DMS 273 (cell line): Measurements from ENCODE around the gene SPOCK2.

ENCODE experiments used
- DNase-seq: peaks from one replicate; lab custom pipeline; 2025; ENCODE audit not compliant: unreplicated experiment; lab: John Stamatoyannopoulos, UW

Gene SPOCK2

DNA sequence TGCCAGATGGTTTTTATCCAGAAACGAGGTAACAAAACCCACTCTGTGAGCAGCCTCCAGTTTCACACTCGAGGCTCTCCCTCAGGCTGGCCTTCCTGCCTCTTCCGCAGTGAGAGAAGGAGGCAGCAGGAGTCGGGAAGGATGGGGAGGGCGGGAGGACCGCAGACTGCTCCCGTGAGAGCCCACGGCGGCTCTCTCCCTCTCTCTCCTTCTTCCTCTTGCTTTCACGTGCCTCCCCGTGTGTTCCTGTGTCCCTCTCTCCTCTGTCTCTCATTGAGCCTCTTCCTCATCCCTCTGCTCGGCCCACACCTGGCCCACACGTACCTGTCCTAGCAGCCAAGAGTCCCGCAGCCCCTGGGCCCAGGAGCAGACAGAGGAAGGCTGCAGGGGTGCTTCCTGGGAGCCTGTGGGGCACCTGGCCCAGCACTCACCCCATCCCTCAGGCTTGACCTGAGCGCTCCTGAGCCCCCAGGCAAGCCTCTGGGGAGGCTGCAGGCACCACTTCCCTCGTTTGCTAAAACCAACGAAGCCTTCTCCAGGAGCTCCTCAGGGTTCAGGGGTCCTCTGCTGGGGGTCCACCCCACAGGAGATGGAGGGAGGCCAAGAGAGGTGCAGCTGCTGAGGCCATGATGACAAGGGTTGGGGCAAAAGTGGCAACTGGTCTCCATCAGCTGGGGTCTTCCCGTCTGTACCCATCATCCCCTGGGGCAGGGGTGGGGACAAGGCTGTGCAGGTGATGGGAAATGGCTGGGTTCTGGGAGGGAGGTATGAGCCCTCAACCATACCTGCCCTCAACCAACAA, 13.6 kb downstream of the SPOCK2 start:
- no peak for DNase-seq

DNA sequence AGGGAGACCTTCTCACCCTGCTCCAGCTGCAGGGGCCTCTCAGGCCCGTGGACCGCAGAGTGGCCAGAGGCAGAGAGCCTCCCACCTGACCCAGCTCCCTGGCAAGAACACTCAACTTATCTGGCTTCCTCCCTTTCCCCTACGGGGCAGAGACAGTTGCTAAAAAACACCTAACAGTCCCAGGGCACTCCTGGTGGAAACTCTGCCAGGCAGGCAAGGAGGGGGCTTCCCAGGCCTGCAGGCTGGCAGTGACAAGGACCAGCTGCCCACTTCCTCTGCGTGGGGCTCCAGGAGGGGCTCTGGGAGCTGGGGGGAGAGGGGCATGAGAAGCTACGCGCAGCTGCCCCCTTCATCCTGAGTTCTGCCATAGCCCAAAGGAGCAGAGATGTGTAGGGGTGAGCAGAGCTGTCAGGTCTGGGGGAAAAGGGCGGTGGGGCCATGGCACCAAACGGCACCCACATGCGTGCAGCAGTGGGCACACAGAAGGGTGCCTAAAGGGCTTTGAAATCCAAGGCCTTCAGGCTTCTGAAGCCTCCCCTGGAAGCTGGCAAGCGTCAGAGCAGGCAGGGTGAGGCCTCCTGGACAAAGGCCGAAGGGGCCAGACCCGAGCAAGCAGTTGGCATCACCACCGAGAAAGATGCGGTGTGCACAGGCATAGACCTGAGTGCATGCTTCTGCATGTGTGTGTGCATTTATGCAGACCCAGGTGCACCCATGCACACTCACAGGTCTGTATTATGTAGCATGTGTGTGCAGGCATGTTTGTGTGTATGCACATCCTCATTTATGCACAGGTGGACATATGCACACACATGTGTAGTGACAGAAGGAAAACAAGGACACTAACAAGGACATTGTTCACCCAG, 14.4 kb downstream of the SPOCK2 start:
- no peak for DNase-seq

DNA sequence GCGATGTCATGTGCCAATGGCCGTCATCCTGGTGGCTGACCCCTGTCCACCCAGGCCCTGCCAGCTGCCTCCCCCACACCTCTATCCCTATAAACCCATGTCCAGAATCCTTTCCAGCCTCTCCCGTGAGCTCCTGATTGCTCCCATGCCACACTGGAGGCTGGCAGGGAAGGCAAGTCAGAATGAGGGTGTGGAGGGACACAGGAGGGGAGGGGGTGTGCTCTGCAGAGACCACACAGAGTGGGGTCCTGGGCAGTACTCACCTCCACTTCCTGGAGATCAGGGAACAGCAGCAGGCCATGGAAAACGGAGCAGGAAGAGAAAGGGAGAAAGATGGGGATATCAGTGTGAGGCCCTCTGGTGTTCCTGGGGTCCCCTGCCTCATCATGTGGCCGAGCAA, 15.7 kb downstream of the SPOCK2 start:
- DNase-seq: no peak

DNA sequence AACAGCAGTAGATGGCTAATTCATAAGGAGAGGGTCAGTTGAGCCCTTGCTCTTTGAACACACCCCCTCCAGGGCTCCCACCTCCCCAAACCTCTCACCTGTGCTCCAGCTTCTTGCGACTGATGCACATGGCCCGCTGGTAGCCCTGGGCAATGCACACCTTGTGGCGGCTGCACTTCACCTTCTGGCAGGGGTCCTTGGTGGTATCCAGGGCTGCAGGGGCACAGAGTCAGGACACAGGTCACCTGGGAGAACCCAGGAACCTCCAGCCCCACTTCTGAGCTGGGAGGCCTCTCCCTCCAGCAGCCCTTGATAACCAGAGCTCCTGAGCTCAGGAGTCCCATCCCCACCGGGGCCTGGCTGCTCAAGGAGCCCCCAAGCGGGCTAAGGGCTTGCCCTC, 16.3 kb downstream of the SPOCK2 start:
- DNase-seq: no peak

DNA sequence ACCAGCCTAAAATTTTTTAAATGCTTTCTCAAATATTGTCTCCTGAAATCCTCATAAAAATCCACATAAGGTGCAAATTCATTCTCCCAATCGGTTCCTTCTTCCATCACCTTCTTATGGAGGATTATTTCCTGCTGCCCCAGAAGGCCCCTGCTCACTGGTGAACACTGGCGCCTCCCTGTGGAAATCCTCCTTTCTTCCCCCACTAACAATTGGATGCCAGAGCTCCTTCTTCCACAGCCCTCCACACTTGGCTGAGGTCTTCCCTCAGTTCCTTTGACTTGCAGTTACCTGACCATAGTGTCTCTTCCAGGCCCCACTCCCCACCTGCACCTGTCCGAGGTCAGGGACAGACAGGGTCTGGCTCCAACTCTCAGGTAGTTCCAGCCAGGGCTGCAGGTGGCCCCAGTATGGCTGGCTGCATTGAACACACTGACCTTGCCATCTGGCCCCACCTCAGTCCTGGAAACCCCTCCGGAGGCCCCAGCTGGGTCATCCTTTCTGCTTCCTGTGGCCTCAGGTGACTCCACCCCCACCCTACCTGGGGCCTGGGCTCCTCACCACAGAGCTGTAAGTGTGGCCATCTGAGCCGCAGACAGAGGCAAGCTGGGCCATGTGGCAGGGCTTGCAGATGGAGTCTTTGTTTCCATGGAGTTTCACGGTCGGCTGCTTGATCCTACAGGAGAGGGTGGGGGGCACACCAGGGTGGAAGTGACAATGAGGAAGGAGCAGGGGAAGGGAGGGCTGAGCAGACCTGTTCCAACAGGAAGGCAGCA, 18.4 kb downstream of the SPOCK2 start:
- DNase-seq: peak; percentile 70

DNA sequence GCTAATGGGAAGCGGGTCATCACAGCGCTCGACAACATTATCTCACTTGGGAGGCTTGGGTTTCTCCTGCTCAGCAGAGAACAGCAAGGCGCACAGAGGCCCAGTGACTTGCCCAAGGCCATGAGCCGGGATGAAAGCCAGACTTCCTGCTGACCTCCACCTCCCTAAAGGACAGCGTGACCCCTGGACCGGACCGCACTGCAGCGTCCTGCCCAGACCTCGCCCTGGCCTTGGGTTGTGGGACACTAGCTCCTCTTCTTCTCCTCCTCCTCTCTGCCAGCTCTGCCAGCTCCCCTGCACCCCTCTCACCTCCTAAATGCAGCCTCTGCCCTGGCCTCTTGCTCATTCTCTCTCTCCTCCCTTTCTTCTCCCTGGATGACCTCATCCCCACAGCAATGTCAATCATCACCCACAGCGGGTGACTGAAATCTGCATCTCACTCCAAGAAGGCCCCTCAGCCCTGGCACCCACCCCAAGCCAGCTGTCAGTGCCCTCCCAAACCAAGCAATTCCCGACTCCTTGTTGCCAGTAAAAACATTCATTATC, 19.4 kb downstream of the SPOCK2 start:
- DNase-seq: peak; percentile 82

DNA sequence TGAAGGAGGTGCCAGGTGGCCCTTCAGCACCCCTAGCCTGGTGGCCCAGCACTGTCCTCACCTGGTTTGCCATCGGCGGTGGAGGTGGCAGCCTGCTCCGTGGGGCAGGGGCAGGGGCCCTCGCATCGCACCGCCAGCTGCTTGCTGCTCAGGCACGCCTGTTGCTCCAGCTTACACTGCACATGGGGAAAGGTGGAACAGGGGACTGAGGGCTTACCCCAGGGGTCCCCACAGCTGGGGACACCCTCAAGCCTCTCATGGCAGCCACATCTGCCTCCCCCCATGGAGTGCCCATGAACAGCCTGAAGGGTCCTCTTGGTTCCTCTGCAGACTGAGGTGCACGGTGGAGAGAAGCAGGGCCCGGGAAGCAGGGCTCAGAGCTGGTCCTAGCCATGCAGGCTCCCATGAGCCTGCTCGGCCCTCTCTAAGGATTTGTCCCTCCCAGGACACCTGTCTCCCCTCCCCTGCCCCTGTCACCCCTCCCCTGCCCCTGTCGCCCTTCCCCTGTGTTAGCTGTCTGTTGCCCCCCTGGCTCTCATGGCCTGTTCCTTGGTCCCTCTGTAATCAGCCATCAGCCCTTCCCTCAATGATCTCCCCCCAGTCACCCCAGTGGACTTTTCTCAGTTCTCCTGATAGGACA, 20.1 kb downstream of the SPOCK2 start:
- DNase-seq: no peak

DNA sequence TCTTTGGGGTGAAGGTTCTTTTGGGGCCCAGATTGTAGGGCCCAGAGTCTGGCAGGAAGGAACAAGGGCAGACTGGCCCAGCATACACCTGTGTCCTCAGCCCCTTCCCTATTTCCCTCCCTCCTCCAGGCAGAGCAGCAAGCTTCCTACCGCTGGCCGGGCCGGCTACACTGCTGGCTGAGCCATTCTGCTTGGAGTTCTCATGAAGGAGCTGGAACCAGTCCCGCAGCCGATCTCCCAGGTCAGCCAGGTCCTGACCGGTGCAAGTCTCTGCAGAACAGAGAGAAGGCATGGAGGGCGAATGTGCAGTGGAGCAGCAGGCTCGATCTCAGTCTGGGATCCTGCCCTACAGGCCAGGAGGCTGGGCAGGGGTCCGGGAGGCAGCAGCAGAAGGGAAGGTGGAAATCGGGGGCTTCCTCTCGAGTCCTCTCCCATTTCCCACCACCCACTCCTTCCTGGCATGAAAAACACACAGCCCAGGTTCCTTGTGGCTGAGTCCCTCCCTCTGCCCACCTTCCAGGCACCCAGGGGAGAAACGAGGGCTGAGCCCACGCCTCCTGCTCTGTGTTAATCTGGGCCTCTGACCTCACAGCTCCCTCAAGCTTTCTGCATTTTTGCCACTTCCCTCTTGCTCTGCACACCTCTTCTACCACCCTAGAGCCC, 20.8 kb downstream of the SPOCK2 start:
- no peak for DNase-seq

DNA sequence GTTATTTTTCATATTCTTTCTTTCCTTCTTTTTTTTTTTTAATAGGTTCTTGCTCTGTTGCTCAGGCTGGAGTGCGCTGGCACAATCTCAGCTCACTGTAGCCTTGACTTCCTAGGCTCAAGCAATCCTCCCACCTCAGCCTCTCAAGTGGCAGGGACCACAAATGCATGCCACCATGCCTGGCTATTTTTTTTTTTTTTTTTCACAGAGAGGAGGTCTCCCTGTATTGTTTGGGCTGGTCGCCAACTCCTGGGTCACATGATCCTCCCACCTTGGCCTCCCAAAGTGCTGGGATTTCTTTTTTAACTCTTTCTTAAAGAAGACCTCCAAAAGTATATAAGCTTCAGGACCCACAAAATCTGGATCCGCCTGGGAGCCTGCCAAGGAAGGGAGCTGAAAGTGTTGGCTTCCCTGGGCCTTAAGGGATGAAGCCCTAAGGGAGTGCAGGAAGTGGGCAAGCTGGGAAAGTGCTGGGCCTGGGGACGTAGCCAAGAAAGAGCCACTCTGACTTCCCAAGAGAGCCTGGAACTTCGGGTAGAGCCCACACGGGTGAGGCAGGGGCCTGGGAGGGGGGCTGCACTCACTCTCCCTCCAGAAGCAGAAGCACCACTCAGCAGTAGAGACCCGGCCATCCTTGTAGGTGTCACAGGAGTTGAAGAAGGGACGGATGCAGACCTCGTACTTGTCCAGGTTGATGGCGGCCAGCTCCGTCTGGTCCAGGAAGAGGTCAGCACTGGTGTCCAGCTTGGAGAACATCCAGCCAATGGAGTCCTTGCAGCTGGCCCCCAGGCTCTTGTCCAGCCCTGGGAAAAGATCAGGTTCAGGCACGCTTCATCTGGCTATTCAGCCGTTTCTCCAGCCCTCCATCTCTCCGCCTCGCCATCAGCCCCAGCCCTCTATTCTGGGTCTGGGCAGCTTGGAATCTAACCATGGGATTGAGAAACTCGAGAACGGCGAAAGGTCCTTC, 21.8 kb downstream of the SPOCK2 start:
- DNase-seq: peak; percentile 13

DNA sequence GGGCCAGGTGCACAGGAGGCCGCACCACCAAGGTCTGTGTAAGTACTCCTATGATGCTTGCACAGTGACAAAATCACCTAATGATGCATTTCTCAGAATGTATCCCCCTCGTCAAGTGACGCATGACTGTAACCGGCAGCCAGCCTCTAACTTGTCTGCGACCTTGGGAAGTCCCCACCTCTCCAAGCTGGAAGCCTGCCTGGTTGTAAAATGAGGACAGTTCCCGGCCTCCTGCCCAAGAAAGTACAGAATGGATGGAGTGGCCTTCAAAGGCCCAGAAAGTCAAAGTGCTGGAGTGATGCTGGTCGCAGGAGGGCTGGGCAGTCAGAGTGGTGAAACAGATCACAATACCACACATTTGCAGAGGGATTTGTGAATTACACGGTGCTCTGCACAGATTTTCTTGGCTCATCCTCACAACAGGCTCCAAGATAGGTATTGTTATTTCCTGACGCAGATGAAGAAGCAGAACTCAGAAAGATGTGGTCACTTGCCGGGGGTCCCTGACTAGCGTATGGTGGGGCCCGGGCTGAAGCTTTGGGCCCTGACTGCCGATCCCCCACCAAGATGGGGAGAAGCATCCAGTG, 22.8 kb downstream of the SPOCK2 start:
- no peak for DNase-seq

DNA sequence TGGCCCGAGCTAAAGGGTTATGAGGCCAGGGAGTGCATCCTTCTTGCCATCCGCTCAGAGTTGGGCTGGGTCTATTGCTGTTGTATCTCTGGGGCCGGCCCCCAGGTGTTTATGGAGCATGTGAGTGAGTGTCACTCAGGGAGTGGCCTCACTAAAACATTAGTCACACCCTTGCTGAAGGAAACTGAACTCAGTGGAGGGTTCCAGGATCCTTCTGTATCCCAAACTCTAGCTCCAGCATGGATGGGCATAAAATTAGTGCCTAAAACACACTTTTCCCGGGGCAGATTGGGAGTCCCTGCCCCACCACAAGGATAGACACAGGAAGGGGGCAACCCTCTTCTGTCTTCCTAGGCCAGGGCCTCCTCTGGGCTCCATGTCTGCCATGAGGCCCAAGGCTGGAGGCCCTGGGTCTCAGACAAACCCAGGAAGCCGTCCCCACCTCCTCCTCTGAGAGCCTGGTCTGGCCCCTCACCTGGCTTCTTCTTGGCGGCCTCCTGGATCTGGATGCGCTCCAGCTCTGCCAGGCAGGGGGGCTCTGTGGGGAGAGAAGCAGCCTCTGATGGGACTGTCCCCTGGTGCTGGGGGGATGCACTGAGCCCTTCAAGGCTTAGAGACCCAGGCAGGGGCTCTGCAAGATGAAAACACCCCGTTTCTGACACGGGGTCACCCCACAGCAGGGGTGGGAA, 24.5 kb downstream of the SPOCK2 start:
- DNase-seq: no peak

DNA sequence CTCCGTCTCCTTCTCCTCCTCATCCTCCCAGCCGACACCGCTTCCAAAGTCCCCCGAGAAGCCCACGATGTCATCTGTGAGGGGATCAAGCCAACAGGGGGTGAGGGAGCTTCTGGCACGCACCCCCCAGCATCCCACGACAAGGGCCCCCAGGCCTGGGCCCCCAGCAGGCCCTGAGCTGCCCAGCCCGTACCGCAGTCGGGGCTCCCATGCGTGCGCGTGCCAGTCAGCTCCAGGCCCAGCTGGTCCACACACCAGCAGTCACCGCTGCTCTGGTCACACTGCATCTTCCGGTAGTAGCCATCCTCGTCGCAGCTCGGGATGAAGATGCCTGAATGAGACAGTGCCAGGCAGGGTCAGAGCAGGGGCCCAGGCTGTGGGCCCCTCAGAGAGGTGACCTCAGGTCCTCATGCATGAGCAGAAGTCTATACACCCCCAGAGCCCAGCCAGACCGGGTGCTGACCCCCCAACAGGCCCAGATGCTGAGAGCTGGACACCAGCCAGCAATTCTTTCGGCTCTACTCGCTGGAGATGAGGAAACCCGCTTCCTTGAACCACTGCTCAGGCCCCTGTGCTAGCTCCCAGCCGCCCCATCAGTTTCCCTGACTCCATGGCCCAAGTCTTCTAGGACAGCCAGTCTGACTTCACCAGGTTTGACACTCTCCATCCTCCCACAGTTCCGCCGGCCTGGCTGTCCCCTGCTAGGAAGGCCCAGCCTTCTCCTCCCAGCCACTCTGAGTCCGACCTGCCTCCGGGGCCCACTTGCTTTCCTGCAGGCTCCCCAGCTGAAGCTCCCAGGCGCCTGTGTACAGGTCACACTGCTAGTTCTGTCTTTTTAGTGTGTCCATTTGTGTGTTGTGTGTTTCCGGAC, 25.3 kb downstream of the SPOCK2 start:
- DNase-seq: no peak

DNA sequence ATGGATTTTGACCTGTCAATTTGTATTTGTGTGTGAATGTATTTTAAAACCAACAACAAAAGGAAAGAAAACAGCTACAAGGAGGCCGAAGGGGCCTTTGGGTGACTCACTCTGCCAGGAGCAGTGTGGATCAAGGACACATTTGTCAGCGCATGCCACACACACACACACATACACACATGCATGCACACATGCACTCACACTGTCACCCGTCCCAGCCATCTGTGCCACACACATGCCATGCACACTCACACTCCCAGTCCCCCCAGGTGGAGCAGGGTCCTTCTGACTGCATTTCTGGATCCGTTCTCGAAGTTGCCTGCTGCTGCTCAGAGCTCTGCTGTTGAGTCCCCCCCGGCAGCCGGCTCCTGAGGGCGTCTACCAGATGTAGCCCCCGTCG, 26.0 kb downstream of the SPOCK2 start:
- no peak for DNase-seq

DNA sequence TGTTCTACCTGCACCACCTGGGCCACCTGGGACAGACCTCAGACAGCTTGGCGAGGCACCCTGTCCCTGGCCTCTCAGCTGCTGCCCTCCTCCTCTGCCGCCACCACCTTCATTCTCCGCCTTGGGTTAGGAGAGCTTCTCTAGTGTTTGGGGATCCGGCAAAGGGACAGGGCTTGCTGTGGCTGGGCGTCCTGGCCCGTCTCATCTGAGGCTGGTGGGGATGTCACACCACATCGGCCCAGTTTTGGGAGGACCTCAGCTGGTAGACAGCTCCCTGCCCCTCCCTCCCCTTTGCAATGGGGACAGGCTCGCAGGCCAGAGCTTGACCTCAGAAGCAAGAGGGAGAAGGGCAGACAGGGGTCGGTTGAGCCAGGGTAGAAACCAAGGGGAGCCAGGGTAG, 26.4 kb downstream of the SPOCK2 start:
- DNase-seq: no peak

DNA sequence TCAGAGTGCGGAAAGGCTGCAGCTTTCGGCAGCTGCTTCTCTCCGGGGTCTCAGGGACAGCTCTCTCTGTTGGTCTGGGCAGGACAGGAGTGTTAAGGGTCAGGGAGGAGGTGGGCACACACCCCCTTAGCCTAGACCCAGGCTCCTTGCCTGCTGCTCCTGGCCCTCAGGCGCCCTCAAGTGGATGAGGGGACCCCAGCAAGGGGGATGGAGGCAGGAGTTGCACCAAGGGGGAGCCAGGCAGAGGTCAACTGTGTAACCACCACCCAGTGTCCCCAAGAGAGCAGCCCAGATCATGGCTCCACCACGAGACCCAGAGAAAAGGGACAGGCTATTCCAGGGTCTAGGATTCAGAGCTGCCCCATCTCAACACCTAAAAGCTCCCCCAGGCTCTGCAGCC, 26.9 kb downstream of the SPOCK2 start:
- peak; percentile 22 for DNase-seq

DNA sequence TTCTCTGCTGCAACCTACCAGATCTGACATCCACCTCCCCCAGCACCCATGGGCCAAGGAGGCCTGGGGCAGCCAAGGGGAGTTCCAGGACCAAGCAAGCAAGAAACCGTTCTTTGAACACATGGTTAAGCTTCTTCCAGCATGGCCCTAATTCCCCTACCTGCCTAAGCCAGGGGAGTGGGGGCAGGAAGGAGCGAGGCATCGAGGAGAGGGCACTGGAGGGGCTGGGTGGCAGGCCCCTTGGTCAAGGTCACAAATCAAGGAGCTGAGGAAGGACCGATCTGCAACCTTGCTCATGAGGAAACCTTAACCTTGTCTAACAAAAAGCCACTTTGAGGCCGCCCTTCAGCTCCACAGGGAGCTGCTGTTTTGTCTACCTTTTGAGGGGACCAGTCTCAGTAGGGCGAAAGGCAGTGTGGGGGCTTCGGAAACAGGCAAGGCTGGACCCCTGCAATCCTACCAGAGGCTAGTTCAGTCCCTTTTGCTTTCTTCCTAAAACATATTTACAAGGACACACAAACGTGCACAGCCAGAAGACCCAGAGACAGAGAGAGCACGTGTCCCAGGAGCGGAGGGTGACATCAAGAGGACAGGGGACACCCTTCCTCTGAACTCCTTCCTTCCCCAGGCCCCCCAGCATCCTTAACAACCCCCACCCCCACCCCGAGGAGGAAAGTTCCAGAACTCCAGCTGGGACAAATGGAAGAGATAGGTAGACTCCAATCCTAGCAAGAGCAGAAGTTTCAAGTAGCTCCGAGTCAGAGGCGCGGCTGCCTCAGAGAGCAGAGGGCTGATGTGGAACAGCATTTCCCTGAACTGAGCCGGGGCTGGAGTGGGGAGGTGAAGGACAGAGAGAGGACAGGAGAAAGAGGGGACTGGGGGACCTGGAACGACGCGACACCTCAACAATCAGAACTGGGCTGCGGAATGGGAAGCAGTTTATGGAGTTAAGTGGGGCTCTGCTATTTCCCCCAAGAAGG, 28.2 kb downstream of the SPOCK2 start:
- no peak for DNase-seq
